ENCODE results near the gene ABCG2.
"Not testable (repeated sequence)": the region's sequence is repeated elsewhere in the genome, so short reads cannot be mapped to it uniquely, and the experiment has no call there.

Gene ABCG2

DNA sequence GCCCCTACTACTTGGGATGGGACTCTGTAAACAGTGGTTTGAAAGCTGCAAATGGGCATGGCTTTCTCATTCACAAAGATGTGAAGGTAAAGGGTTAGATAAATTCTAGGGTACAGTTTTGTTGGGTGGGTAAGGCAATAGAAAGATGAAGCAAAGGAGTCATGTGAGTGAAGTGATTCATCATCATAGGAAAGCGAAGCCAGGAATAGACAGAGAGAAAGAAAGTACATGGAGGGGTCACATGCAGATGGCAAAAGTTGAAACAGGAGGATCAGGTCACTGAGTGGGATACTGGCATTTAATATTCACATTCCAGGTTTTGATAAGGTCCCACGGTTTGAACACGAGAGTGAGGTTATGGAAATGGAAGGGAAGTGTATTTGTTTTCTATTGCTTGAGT, 8.2 kb upstream of the ABCG2 start:
- DNase-seq (ENCODE audit: low spot score), result no peak

DNA sequence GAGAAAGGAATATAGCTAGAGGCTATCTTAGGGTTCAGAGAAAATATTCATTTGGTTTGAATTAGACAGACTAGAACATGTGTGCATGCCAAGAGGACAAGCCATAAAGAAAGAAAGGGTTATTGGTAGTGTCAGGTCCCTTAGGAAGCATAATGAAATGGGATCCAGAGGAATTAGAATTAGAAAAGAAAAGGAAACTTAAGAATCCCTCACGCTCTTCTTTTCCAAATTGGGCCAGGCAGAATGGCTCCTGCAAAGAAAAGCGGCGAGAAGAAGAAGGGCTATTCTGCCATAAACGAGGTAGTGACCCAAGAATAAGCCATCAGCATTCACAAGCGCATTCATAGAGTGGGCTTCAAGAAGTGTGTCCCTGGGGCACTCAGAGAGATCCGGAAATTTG, 4.9 kb upstream of the ABCG2 start:
- DNase-seq (ENCODE audit: low spot score), result no peak

DNA sequence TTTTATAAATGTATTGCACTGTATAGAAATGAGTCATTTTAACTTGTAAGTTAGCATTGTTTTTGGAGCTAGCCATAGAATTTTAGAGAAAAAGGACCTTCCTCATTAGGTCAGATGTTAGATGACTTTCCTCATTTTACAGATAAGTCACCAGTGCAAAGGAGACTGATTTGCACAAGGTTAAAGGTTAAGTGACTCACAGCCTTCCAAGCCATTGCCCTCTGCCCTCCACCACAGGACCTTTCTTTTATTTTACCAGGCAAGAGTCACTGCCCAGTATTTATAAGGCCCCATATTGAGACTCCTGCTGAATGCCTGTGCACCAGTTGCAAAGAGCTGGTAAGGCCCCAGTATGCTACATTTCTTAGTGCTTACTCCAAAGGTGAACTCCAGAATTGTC, 4.2 kb upstream of the ABCG2 start:
- DNase-seq (ENCODE audit: low spot score), result peak; percentile 31

DNA sequence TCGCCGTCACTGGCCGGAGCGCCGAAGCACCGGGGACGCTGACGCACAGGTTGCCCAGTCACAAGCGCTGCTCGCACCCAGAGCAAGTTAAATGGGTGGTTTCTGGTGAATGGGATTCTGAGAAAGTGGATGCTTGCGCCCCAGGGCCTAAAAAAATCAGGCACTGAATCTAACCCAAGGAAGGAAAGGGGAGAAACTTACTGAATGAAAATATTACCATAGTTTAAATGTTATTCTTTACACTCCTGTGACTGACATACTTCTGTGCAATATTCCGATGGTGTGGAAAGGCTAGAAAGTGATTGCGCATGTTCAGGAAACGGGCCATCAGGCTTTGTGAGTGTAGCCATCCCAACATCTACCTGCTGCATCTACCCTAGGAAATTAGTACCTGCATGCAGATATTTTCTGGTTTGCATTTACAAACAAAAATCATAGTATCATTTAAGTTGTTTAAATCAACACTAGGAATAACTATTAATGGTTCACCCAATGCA, 838 bp upstream of the ABCG2 start:
- no peak for DNase-seq (ENCODE audit: low spot score)

DNA sequence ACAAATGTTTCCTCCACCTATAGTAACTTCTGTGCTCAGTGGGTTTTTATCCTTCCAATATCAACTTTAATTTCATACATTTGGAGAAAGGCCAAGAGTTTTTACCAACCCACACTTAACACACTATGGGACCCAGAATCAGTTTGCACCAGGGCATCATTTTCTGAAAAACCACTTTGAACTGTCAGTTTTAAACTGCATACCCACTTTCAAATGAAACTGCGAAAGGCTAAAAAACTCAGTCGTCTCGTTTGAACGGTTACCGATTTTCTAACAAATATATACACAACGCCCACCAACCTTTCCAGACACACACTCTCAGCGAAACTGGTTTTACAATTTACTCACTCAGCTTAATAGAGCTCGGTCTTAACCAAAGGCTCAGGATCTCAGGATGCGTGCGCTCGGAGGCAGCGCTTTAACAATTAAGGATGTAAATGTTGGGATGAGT, 376 bp downstream of the ABCG2 start:
- no peak for DNase-seq (ENCODE audit: low spot score)

DNA sequence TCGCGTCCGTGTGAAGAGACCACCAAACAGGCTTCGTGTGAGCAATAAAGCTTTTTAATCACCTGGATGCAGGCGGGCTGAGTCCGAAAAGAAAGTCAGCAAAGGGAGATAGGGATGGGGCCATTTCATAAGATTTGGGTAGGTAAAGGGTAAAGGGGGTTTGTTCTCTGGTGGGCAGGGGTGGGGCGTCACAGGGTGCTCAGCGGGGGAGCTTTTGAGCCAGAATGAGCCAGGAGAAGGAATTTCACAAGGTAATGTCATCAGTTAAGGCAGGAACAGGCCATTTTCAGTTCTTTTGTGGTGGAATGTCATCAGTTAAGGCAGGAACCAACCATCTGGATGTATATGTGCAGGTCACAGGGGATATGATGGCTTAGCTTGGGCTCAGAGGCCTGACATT, 6.1 kb downstream of the ABCG2 start:
- DNase-seq (ENCODE audit: low spot score), result not testable (repeated sequence)

DNA sequence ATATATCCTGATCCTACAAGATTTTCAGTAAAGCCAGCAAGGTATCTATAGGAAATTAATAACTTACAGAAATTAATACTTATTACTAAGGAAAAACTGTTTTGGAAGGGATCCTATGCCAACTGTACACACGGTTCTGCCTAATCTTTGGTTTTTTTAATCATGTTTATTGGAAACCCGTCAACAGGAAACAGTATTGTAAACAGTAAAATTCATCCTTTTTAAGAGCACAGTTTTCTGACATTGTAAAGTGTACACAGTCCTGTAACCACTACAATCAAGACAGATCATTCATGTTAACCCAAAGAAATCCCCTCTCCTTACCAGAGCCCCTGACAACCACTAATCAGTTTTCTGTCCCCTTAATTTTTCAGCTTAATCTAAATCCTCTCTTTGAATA, 9.9 kb downstream of the ABCG2 start:
- no peak for DNase-seq (ENCODE audit: low spot score)

DNA sequence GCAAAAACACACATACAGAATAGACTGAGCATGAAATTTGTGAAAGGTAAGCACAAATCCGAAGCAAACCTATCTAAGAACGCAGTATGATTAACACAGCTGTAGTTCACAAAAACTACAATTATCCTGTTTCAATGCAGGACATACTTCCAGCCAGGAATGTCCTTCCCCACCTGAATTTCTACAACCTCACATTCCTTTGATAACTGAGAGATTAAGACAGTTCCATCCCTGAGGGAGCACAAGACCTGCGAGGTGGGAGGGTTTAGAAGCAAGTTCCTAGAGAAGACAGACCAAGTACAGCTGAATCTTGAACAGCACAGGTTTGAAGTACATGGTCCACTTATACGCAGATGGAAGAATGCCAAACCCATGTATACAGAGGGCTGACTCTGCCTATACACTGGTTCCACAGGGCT, 10.6 kb downstream of the ABCG2 start:
- no peak for DNase-seq (ENCODE audit: low spot score)

DNA sequence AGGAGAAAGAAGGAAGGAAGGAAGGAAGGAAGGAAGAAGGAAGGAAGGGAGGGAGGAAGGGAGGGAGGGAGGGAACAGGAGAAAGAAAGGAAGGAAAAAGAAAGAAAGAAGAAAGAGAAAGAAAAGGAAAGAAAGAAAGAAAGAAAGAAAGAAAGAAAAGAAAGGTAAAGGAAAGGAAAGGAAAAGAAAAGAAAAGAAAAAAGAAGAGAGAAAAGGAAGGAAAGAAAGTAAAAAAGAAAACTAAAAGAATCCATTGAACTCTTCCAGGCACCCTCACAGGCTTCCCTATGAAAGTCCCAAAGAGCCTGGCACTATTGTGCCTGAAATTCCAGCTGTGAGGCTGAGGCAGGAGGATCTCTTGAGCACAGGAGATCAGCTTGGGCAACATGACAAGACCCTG, 11.5 kb downstream of the ABCG2 start:
- no peak for DNase-seq (ENCODE audit: low spot score)

DNA sequence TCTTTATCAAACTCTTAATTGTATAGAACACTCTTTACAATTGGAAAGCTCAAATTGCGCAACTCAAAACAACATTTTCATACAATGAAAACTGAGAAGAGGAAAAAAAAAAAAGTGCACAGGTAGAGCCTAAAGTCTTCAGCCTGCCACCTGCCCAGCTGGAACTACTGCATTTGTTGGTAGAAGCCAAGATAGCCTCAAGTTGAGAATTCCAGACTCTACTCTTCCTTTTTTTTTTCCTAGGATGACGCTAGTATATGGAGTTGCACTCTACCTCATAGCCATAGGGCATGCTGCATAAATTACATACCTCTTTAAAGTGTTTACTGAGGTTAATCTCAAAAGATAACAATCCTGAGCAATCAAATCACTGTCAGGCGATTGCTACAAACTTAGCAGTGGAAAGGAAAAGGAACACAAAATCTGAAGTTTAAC, 13.6 kb downstream of the ABCG2 start:
- no peak for DNase-seq (ENCODE audit: low spot score)

DNA sequence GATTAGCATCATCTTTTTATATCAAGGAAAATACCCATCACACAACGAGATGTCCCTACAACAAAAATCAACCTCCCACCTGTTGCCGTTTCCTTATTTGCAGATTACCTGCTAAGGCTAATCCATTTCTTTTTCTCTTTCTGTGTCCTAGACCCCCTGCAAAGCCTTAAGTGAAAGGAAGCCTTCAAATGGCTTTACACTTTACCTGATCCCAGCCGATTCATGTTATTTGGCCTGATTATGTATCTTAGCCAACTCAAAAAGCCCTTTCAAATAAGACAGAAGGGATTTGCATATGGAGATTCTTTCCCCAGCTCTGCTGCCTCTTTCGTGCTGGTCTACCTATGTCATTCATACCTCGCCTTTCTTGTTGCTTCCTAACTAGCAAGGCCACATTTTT, 14.4 kb downstream of the ABCG2 start:
- DNase-seq (ENCODE audit: low spot score), result no peak

DNA sequence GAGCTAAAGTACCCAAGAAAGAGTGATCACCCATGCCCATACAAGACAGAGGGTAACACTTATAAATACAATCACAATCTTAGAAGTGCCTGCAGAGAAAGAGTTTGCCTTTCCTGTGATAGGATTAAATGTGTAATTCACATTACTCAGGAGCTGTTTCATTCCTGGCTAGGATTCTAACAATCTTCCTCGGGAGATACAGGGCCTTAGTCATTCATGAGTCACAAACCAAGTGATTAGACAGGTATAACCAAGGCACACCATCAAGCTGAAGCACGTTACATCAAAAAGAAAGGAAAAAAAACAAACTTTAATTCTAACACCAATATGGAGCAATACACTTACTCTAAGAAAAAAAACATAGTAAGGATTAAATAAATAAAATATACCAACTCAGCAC, 14.9 kb downstream of the ABCG2 start:
- DNase-seq (ENCODE audit: low spot score), result no peak

DNA sequence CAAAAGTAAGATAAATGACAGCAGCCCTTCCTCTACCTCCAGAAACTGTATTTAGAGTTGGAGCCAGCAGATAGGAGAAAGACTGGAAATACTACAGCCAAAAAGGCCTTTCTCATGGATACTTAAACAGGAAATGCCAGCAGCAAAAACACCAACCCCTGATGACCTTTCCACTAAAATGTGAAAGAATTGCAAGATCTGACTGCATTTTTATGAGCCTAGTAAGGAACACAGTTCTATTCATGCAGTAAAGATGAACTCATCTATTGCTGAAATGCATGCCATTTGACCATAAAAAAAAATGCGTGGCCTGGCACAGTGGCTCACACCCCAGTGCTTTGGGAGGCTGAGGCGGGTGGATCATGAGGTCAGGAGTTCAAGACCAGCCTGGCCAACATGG, 19.9 kb downstream of the ABCG2 start:
- DNase-seq (ENCODE audit: low spot score), result no peak

DNA sequence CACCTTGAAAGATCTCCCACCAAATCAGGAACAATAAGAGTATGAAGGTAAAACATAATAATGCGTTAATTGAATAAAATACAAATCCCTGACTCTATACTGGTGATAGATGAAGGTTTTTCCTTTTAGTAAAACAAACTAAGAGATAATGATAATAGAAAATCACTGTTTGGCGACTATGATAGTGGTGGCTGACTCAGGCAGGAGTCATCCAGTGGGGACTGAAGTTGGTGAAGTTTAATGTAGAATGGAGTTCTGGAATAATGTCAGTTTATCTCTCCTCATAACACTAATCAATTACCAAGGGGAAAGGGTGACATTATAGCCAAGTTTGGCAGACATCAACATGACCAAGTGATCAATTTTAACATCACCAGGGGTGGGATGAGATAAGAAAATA, 21.3 kb downstream of the ABCG2 start:
- DNase-seq (ENCODE audit: low spot score), result no peak

DNA sequence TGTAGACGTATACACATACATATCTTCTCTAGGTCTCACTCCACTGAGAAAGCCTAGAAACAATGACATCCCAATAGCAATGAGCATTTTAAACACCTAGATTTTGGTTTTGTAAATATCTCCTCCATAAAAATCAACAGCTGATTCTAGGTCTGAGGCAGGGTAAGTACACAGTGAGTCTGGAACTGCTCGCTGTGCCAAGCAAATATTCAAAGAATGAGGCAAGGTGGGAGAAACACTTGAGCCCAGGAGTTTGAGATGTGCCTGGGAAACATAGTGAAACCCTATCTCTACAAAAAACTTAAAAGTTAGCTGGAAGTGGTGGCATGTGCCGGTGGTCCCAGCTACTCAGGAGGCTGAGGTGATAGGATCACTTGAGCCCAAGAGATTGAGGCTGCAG, 22.2 kb downstream of the ABCG2 start:
- no peak for DNase-seq (ENCODE audit: low spot score)

DNA sequence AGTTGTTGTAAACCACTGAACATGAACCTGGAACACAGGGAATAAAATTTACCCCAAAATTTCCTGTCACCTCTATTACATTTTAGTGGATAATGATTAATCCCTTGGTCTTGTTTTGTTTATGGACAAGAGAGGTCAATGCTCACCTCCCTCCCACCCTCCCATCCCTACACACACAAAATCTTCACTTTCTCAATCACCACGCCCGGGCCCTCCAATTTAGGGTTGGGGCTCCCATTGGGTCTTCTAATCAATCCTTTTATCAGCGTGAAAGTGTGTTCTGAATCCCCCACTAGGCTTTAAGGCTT, 23.1 kb downstream of the ABCG2 start:
- no peak for DNase-seq (ENCODE audit: low spot score)

DNA sequence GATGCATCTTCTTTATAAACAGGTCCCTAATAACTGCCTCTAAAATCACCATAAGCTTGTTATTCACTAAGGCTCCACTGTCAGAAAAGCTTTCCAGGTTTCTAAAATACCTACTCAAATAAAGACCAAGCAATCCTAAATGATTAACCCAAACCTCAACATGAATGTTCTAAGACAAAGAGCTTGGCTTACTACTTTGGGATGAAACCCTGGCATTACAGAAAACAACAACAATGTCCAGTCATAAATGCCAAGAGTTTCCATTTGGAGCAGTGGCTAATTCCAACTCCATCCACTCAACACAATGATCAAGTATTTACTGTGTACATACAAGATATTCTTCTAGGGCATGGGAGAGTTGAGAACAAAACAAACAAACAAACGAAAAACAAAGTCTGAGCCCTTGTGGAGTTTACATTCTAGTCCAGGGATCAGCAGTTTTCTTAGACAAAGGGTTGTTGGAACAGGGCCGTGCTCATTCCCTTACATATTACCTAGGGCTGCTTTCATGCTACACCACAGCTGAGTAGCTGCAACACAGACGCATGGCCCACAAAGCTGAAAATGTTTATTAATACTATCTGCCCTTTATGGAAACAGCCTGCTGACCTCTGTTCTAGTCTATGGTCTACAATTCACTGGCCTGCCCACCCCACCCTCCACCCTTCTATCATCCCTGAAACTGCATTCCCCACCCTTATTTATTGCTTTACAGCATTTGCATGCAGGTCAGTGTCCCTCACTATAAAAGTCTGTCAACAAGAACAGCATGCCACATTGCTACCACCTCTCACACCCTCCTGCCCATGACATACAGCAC, 23.7 kb downstream of the ABCG2 start:
- no peak for DNase-seq (ENCODE audit: low spot score)

DNA sequence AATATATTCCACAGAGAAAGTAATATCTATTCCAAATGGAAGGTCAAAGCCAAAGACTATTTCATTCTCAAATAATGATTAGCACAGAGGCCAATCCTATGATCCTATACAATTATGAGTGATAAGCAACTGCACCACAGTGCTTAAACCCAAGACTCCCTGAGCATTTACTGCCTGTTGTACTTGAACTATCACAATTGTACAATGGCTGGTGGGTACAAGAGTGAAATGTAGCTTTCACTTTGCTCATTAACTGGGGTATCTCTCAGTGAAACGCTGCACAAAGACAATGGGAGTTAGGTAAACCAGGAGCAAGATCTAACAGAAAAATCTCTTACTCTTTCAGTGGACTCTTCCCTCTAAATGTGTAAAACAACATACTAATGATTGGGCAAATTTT, 24.3 kb downstream of the ABCG2 start:
- DNase-seq (ENCODE audit: low spot score), result no peak

DNA sequence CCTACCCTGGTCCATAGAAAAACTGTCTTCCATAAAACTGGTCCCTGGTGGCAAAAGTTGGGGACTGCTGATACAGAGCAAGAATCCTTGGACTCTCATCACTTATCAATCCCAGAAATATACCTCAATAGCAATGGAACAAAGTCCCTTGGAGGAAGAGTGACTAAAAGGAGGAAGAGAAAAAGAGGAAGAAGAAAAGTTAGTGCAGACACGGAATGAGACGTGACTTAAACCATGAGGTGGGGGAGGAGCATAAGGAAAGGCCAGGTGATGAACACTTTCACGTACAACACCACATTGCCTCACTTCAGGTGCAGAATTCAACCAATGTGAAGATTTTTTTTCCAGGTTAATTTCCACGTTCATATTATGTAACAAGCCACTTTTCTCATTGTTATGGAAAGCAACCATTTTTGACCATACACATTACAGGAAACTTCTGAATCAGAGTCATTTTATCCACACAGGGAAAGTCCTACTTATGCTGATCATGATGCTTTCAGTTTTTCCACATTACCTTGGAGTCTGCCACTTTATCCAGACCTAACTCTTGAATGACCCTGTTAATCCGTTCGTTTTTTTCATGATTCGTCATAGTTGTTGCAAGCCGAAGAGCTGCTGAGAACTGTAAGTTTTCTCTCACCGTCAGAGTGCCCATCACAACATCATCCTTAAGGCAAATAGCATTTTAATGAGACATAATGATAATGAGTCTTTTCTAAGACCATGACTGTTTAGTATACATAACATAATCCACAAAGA, 27.7 kb downstream of the ABCG2 start:
- DNase-seq (ENCODE audit: low spot score), result no peak

DNA sequence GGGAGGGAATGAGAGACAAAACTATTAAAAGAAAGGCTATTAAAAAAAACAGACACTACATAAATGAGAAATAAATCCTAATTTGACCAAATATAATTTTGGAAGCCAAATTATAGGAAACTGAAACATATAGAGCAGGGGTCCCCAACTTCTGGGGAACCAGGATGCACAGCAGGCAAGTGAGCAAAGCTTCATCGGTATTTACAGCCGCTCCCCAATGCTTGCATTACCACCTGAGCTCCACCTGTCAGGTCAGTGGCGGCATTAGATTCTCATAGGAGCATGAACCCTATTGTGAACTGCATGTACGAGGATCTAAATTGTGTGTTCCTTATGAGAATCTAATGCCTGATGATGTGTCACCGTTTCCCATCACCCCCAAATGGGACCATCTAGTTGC, 28.4 kb downstream of the ABCG2 start:
- DNase-seq (ENCODE audit: low spot score), result no peak

DNA sequence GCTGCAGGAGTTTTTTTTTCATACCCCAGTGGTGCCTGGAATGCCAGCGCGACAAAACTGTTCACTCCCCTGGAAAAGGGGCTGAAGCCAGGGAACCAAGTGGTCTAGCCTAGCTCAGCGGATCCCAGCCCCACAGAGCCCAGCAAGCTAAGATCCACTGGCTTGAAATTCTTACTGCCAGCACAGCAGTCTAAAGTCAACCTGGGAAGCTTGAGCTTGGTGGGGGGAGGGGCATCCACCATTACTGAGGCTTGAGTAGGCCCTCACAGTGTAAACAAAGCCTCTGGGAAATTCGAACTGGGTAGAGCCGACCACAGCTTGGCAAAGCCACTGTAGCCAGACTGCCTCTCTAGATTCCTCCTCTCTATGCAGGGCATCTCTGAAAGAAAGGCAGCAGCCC, 36.2 kb downstream of the ABCG2 start:
- DNase-seq (ENCODE audit: low spot score), result not testable (repeated sequence)

DNA sequence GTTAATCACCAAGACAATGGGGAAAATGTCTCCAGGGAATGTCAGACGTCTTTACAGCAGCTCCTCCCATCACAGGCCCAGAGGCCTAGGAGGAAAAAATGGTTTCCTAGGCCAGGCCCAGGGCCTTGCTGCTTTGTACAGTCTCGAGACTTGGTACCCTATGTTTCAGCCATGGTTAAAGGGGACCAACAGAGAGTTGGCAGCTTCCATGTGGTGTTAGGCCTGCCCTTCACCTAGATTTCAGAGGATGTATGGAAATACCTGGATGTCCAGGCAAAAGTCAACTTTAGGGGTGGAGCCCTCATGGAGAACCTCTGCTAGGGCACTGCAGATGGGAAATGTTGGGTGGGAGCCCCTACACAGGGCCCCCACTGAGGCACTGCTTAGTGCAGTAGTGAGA, 38.5 kb downstream of the ABCG2 start:
- no peak for DNase-seq (ENCODE audit: low spot score)

DNA sequence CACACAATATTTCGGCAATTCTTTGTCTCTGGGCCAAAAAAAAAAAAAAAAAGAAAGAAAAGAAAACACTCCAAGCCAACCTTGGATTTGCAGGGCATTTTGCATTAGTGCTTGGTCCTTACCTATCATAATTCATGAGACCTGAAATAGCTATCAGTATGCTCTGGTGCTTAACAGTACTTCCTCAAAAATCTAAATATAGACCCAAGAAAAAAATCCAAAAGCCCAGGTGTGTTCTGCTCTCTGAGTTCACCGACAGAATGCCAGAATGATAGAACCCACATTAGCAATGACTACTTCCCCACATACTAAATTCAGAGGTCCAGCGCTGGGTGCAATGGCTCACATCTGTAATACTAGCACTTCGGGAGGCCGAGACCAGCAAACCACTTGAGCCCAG, 42.9 kb downstream of the ABCG2 start:
- DNase-seq (ENCODE audit: low spot score), result no peak

DNA sequence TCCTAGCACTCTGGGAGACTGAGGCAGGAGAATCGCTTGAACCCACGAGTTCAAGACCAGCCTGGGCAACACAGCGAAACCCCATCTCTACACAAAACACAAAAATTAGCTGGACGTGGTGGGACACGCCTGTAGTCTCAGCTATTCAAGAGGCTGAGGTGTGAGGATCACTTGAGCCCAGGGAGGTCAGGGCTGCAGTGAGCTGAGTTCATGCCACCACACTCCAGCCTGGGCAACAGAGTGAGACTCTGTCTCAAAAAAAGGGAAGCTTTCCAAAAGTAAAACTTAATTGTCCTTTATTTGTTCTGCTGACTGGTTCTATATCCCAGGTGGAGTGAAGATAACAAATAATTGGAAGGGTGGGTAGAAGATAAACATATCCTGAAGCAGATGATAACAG, 45.6 kb downstream of the ABCG2 start:
- DNase-seq (ENCODE audit: low spot score), result no peak

Measured in HuH-7.5 (cell line).